GM18511 (cell line): ENCODE data around the gene CGN.

Source experiments
- ATAC-seq: cut with Tn5 transposase; IDR thresholded peaks from one replicate; pipeline ENCODE4 v1.9.1; 2021; ENCODE audit warnings: mild to moderate bottlenecking, moderate library complexity; ENCODE audit not compliant: unreplicated experiment

Gene CGN

DNA sequence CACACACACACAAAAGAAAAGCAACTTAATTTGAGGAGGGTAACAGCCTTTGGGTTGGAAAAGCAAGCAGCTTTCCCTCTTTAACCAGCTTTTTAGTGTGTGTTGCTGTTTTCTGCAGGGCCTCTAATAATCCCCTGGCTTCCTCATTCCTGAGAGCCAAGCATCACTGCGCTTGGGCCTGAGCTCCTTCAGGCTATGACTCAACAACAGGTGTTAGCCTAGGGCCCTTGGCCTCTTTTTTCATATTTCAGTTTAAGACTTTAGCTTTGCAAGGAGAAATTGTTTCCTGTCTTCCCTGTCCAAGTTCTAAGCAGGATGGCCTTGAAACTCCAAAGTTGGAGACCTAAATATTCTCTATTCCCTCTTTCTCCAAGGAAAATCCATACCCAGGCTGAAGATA, 74.4 kb downstream of the CGN start:
- ATAC-seq: no peak
